Left hindlimb (tissue), 1 donor: ENCODE data around the gene WDR59.

ENCODE experiments used
- DNase-seq: peaks from one replicate; pipeline ENCODE4 v3.0.0-alpha.2; 2018

WDR59 gene

GRCh38 chr16:74901606-74902005 lies 83.3 kb downstream of the WDR59 start:
- DNase-seq: no peak

- DNase-seq: no peak
These were observed 85.1 kb downstream of the WDR59 start for GRCh38 chr16:74899816-74900215.

GRCh38 chr16:74898659-74899058 lies 86.3 kb downstream of the WDR59 start:
- no peak for DNase-seq

DNA sequence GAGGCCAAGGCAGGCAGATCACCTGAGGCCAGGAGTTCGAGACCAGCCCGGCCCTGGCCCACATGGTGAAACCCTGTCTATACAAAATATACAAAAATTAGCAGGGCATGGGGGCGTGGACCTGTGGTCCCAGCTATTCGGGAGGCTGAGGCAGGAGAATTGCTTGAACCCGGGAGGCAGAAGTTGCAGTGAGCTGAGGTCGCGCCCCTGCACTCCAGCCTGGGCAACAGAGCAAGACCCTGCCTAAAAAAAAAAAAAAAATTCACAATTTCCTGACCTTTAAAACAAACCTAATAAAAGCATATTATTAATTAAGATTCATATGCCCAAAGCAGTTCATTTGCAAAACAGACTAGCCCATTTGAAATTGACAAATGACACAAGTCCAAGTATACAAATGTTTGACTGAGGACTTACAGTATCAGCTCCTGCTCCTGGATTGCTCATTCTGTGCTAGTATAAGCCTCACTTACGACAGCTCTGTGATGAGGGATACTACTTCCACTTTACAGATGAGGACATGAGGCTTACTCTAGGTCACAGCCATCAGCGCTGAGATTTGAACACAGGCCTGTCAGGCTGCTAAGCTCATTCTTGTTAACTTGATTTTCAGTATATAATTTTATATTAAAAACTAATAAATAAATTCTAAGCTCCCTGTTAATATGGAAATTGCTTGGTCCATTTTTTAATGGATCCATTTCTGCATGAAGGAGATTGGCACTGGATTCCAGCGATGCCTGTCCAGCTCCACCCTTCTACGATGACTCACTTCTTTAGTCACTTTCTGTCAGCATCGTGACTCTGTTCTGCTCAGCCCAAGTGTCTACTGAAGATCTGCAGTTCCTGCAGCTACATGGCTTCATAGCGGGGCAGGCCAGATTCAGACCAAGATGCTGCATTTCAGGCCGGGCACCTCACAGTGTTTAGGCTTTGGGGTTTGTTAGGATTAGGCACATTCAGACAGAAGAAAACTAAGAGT lies 88.2 kb downstream of the WDR59 start:
- DNase-seq: no peak

DNA sequence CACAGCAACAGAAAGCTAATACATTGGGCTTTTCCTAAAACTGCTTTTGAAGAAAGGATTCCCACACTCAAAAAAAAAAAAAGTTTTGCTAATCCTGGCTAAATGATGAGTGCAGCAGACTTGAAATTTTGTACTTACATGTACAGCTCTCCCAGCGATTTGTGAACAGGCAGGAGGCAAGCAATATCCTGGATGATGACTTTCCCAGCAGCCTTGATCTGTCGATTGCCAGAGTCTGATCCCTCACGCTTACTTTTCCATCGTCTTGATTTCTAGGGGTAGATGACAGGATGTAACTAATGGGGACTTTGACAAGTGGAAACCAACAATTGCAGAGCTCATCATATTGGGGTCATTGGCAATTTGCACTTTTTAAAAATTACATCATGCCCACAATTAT lies 91.4 kb downstream of the WDR59 start:
- no peak for DNase-seq

DNA sequence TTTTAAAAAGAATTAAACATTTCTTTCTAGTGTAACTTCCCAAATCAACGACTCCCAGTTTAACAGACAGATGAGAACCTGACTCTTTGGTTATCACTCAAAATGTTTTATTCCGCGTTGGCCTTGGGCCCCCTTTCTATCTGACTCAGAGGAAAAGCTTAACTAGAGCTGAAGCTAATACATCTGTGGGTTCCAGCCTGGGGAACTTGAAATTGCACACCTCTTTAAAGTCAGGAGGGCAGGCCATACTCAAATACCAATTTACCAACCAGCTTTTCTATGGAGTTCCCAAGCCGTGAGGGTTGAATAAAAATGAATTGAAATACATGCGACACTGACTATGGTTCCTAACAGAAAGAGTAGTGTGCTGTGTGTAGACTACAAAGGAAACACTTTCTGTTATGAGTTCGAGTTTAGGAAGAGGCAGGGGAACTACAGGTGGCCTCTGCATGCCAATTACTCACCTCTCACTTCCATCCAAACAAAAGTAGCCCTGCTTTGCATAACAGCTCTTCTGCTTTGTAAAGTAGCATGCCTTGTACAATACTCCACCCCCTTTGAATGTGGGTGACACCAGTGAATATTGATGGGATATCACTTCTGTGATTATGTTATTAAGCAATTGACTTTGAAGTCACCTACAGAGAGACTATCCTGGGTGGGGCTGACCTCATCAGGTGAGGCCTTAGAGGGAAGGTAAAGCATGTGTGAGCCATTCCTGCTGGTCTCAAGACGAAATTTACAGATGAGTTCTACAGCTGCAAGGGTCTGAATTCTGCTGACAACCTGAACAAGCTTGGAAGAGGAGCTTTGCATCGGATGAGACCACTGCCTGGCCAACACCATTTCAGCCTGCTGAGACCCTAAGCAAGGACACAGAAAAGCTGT lies 92.1 kb downstream of the WDR59 start:
- no peak for DNase-seq

GRCh38 chr16:74888888-74889287 lies 96.0 kb downstream of the WDR59 start:
- DNase-seq: no peak

GRCh38 chr16:74888232-74888862 lies 96.6 kb downstream of the WDR59 start:
- no peak for DNase-seq

- no peak for DNase-seq
These were observed 97.8 kb downstream of the WDR59 start for GRCh38 chr16:74887084-74887483.

DNA sequence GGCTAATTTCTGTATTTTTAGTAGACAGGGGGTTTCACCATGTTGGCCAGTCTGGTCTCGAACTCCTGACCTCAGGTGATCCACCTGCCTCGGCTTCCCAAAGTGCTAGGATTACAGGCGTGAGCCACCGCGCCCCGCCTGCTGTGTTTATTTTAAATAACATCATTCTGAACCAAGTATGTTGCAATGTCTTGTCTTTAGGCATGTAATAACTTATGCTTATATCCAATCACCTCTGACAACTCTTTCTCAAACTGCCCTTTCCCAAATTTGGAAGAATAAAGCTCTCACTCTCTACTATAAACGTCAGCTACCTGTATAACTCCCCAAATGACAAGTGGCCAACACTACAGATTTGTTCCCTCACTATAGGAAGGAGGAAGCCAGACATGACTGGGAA lies 107.2 kb downstream of the WDR59 start:
- no peak for DNase-seq

GRCh38 chr16:74874912-74875546 lies 109.9 kb downstream of the WDR59 start:
- no peak for DNase-seq

GRCh38 chr16:74874123-74874522 lies 110.8 kb downstream of the WDR59 start:
- no peak for DNase-seq

- DNase-seq: no peak
These were observed 112.6 kb downstream of the WDR59 start for GRCh38 chr16:74872302-74872701.

DNA sequence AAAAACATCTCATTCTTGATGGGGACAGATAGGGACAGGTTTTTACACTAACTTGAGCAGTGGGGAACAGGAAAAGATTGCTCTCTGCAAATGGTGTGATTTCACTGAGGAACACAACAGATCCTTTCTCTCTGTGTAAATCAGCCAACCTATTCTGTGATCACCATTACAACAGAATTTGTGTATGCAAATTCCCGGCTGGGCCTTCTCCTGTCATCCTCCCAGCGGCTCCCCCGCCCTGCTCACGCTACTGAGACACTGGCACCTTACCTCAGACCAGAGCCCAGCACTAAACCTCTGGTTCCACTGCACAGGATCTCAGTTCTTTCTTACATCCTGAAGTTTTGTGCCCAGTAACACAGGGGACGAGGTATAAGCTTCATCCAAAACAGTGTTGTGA lies 113.3 kb downstream of the WDR59 start:
- DNase-seq: no peak

- no peak for DNase-seq
These were observed 116.4 kb downstream of the WDR59 start for GRCh38 chr16:74868501-74868900.

GRCh38 chr16:74868035-74868434 lies 116.9 kb downstream of the WDR59 start:
- no peak for DNase-seq

DNA sequence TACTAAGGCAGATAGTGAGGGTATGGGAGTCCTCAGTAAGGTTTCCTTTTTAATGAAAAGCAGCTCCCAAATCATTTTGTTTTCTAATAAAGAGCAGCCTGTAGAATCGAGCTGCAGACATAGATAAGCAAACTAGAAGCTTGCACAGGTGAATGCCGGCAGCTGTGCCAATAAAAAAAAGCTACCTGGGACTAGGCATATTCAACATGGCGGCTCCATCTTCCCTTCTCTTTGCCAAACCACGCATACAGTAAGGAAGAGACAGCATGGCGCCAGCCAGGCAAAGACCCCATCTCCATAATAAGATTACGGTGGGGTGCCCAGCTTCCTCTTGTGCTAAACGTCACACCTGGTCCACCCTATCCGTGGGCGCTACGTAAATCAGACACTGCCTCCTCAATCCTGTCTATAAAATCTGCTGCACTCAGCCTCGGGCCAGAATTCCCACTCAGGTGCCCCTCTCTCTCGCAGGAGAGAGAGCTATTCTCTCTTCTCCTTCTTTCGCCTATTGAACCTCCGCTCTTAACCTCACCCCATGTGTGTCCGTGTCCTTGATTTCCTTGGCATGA lies 117.6 kb downstream of the WDR59 start:
- DNase-seq: no peak

GRCh38 chr16:74865922-74866598 lies 118.9 kb downstream of the WDR59 start:
- no peak for DNase-seq

- no peak for DNase-seq
These were observed 122.1 kb downstream of the WDR59 start for GRCh38 chr16:74862743-74863244.

GRCh38 chr16:74852500-74852875 lies 132.4 kb downstream of the WDR59 start:
- DNase-seq: no peak

- DNase-seq: no peak
These were observed 134.9 kb downstream of the WDR59 start for GRCh38 chr16:74850027-74850426.

GRCh38 chr16:74847202-74847601 lies 137.7 kb downstream of the WDR59 start:
- no peak for DNase-seq
